GM18873 (cell line): Measurements from ENCODE around the gene IAPP.
"Not testable (repeated sequence)": the region's sequence is repeated elsewhere in the genome, so short reads cannot be mapped to it uniquely, and the experiment has no call there.

Experiments used
- ATAC-seq: cut with Tn5 transposase; IDR thresholded peaks from one replicate; pipeline ENCODE4 v1.9.1; 2021; ENCODE audit warnings: mild to moderate bottlenecking, moderate library complexity, moderate number of reproducible peaks; ENCODE audit not compliant: unreplicated experiment, low FRiP score

IAPP gene

DNA sequence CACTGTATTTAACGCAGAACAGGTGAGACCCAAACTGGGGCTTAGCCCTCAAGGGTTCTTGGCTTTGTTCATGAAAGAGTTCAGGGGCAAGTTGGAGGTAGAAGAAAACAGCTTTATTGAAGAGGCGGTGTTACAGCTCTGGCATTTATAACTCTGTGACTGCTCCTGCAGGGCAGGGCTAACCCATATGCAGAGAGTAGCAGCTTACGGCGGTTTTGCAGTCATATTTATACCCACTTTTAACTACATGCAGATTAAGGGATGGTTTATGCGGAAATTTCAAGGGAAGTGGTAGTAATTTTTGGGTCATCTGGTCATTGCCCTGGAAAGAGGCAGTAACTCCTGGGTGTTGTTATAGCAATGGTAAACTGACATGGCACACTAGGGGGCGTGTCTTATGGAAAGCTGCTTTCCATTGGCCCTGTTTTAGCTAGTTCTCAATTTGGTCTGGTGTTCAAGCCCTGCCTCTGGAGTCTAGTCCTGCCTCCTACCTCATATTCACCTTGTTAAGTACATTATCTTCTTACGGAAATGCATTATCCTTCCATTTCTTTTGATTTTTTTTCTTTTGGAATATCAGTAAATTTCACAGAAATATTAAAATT, 1.8 kb upstream of the IAPP start:
- no peak for ATAC-seq

DNA sequence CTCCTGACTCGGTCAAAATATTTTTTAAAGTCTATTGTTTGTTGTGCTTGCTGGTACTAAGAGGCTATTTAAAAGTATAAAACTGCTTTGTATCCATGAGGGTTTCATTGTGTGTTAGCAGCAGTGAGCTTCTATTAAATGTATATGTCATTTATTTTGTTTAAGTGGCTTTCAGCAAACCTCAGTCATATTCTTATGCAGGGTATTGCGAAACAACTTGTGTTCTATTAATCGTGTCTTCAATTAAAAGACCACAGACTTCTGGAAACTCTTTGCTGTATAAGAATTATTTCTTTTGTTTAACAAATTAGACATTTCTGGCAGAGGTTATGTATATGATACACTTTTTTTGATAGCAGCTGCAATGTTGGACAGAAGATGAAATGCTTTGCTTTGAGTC, 6.5 kb downstream of the IAPP start:
- ATAC-seq, result no peak

DNA sequence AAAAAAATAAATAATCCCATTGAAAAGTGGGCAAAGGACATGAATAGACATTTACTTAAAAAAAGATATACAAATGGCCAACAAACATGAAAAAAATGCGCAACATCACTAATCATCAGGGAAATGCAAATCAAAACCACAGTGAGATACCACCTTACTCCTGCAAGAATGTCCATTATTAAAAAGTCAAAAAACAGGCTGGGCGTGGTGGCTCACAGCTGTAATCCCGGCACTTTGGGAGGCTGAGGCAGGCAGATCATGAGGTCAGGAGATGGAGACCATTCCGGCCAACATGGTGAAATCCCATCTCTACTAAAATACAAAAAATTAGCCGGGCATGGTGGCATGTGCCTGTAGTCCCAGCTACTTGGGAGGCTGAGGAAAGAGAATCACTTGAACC, 8.6 kb downstream of the IAPP start:
- ATAC-seq, result not testable (repeated sequence)

DNA sequence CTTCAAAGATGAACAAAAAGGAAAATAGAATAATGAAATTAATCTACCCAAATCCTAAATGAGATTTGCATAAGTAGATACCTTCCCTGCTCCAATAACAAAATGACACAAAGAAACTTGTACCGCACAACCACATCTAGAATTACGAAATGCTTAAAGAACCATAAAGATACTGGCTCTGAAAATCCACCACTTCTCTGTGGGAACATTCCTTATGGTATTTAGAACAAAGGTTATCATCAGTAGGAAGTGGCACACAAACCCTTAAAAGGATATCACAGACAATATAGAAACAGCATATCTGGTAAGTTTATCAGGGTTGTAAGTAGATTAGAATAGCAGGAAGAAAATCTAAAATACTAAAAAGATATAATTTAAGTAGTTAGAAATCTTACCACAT, 11.6 kb downstream of the IAPP start:
- no peak for ATAC-seq

DNA sequence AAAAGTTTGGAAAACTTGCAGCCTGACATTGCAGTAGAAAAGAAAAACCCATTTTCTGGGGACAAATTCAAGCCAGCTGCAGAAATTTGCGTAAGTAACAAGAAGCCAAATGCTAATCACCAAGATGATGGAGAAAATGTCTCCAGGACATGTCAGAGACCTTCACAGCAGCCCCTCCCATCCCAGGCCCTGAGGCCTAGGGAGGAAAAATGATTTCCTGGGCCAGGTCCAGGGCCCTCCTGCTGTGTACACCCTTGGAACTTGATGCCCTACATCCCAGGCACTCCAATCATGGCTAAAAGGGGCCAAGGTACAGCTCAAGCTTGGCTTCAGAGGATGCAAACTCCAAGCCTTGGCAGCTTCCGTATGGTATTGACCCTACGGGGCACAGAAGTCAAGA, 14.5 kb downstream of the IAPP start:
- ATAC-seq, result no peak

DNA sequence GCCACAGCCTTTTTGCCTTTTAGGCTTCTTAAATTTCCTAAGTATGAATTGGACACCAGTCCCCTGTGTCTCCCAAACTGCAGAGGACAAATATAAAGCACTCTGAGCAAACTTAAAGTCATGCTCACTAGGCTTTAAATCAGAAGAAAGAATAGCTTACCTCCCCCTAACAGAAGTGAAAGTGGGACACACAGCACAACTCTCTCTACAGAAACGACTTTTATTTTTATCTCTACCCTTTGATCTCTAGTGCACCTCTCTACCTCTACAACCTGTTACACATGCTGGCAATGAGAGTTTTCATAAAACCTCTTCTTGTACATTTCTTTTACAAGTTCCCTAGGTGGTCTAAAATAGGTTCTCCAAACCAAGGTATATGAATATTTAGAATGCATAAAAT, 19.7 kb downstream of the IAPP start:
- no peak for ATAC-seq

DNA sequence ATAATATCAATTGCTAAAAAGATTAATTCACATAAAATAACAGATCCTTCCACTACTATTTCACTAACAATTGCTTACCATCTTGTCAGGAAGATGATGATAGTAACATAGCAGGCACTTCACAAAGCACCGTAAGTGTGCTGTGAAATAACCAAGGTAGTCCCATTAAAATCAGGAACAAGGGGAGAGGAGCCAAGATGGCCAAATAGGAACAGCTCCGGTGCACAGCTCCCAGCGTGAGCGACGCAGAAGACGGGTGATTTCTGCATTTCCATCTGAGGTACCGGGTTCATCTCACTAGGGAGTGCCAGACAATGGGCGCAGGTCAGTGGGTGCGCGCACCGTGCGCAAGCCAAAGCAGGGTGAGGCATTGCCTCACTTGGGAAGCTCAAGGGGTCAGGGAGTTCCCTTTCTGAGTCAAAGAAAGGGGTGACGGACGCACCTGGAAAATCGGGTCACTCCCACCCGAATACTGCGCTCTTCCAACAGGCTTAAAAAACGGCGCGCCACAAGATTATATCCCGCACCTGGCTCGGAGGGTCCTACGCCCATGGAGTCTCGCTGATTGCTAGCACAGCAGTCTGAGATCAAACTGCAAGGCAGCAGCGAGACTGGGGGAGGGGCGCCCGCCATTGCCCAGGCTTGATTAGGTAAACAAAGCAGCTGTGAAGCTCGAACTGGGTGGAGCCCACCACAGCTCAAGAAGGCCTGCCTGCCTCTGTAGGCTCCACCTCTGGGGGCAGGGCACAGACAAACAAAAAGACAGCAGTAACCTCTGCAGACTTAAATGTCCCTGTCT, 22.3 kb downstream of the IAPP start:
- not testable (repeated sequence) for ATAC-seq

DNA sequence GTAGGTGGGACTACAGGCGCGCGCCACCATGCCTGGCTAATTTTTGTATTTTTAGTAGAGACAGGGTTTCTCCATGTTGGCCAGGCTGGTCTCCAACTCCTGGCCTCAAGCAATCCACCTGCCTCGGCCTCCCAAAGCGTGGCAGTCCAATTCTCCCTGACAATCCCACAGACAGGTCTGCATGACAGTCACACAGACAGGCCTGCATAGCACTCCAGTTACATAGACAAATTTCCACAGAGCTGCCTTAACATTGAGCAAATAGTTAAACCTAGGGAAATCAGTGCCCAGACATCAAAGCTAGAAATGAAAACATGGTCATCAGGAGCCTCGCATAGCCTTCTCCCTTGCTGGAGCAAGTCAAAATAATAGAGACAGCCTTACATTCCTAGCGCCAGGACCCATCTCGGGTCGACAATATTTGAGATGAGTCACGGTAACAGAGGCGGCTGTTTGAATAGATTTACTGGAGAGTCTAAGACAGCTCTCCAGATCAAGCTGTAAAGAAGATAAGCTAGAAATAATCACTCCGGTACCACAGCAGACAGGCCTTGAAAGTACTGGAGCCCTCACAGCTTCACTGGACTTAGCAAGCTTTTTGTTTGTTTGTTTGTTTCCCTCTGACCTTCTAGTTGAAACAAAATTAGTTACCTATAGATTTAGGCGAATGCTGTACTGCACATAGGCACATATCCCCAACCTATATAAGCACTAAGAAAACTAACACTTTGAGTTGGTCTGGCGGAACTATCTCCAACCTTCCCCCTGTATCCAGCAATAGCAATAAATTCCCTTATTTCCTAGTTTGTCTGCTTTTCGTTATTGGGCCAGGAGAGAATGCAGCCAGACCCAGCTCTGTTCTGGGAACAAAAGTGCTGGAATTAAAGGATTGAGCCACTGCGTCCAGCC, 40.9 kb downstream of the IAPP start:
- no peak for ATAC-seq

DNA sequence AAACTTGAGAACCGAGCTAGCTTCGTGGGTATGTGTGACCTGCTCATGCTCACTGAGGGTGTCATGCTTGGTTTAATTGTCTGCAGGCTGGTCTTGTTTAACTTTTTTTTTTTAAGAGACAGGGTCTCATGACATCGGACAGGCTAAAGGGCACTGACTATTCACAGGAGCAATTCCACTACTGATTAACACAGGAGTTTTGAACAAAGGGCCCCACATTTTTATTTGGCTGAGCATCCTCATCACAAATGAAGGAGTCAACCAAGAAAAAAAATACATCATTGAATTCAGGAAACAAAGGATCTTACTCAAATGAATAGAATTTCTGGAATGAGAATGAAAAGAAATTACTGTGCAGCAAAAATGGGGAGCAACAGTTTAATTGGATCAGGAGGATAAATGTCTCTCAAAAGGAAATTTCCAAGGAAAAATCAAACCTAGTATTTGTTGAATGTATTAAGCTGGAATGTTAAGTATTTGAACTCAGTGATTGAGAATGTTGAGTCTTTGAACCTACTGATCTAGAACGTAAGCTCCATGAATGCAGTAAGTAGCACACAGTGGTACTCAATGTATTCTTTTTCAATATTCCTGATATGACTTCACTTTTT, 43.9 kb downstream of the IAPP start:
- no peak for ATAC-seq

DNA sequence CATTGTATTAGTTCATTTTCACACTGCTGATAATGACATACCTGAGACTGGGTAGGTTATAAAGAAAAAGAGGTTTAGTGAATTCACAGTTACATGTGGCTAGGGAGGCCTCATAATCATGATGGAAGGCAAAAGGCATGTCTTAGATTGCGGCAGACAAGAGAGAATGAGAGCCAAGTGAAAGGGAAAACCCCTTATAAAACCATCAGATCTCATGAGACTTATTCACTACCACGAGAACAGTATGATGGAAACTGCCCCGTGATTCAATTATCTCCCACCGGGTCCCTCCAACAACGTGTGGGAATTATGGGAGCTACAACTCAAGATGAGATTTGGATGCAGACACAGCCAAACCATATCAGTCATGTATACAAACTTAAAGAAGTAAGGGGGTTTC, 45.7 kb downstream of the IAPP start:
- not testable (repeated sequence) for ATAC-seq

DNA sequence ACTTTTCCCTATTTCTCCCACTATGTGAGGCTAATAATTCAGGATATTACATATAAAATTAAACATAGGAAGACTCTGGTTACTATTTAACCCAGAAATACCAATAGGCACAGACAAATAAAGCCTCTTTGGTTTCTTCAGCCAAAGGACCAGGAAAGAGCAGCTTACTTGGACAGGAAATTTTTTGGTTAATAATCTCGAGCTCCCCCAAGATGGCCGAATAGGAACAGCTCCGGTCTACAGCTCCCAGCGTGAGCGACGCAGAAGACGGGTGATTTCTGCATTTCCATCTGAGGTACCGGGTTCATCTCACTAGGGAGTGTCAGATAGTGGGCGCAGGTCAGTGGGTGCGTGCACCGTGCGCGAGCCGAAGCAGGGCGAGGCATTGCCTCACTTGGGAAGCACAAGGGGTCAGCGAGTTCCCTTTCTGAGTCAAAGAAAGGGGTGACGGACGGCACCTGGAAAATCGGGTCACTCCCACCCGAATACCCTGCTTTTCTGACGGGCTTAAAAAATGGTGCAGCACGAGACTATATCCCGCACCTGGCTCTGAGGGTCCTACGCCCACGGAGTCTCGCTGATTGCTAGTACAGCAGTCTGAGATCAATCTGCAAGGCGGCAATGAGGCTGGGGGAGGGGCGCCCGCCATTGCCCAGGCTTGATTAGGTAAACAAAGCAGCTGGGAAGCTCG, 46.5 kb downstream of the IAPP start:
- not testable (repeated sequence) for ATAC-seq

DNA sequence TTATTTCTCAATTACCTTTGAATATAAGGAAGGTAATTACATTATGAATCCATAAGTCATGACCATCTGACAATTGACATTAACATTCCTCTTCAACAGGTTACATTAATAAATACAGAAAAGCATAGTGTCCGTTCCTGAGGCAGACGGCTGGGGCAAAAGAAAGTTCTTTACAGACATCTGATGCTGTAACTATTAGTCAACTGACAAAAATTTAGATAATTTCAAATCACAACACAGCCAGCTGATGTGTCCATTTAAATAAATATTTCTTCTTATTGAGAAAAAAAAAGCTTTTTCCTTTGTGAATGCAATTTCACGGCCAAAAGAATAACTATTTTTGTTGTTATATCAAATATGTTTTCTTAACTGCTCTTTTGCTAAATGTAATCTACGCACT, 55.5 kb downstream of the IAPP start:
- no peak for ATAC-seq
